WTC11 (cell line): ENCODE results near the gene GABRR3. TPM values are rescaled to one million over a fixed set of nuclear protein-coding genes. Genes with fewer than 3 reads are reported as not detected.

Experiments used
- ATAC-seq: fragments of 200-7000 bp; cut with Tn5 transposase; 2 replicates; pipeline ENCODE4 v1.10.0; 2021; ENCODE audit warnings: mild to moderate bottlenecking, moderate library complexity
- CTCF ChIA-PET: fragments of 300-600 bp; sonication (Branson Sonifier 250); formaldehyde crosslinking; loops from one replicate; lab custom pipeline; 2021; ENCODE audit warnings: antibody characterized with exemption; lab: Charles Lee
- POLR2A ChIA-PET: fragments of 350-600 bp; sonication (Branson Sonifier 250); formaldehyde crosslinking; loops from one replicate; lab custom pipeline; 2021; ENCODE audit warnings: antibody characterized with exemption; lab: Charles Lee
- DNase-seq: peaks from one replicate; pipeline ENCODE4 v3.0.0; 2021; ENCODE audit warnings: low spot score
- H3K27ac Mint-ChIP-seq: 2 replicates; pipeline ENCODE4 v1.8.0; 2021; ENCODE audit warnings: mixed read lengths
- H3K27me3 Mint-ChIP-seq: 2 replicates; pipeline ENCODE4 v1.8.0; 2021; ENCODE audit warnings: low read depth, mild to moderate bottlenecking, moderate library complexity, mixed read lengths
- H3K36me3 Mint-ChIP-seq: 2 replicates; pipeline ENCODE4 v1.8.0; 2021; ENCODE audit warnings: mixed read lengths
- H3K4me1 Mint-ChIP-seq: 2 replicates; pipeline ENCODE4 v1.8.0; 2022; ENCODE audit warnings: mixed read lengths
- H3K4me3 Mint-ChIP-seq: 2 replicates; pipeline ENCODE4 v1.8.0; 2021; ENCODE audit warnings: mild to moderate bottlenecking, moderate library complexity, mixed read lengths
- H3K9me3 Mint-ChIP-seq: 2 replicates; pipeline ENCODE4 v1.8.0; 2021; ENCODE audit warnings: mixed read lengths
- EMX1 ChIP-seq: fragments of 250-450 bp; sonication (Bioruptor Pico); IDR thresholded peaks from 2 replicates; pipeline ENCODE4 v1.8.0; 2021; ENCODE audit warnings: mild to moderate bottlenecking
- FOXP1 ChIP-seq: sonication (generic); formaldehyde crosslinking; IDR thresholded peaks from 2 replicates; pipeline ENCODE4 v1.8.0; 2022; ENCODE audit warnings: missing genetic modification reagents, mild to moderate bottlenecking, moderate library complexity, borderline replicate concordance
- JAZF1 ChIP-seq: fragments of 250-450 bp; sonication (Bioruptor Pico); IDR thresholded peaks from 2 replicates; pipeline ENCODE4 v1.9.0; 2021; ENCODE audit warnings: moderate library complexity, mild to moderate bottlenecking, inconsistent platforms
- MXD4 ChIP-seq: fragments of 250-450 bp; sonication (Bioruptor Pico); IDR thresholded peaks from 2 replicates; pipeline ENCODE4 v1.8.0; 2021; ENCODE audit warnings: mild to moderate bottlenecking, moderate library complexity, borderline replicate concordance
- NFATC4 ChIP-seq: fragments of 250-450 bp; sonication (Bioruptor Pico); IDR thresholded peaks from 2 replicates; pipeline ENCODE4 v1.9.0; 2021; ENCODE audit warnings: mild to moderate bottlenecking
- NFYB ChIP-seq: sonication (generic); formaldehyde crosslinking; conservative IDR thresholded peaks from 2 replicates; pipeline ENCODE4 v1.8.0; 2022; ENCODE audit warnings: low read depth, missing genetic modification reagents
- NR2C2 ChIP-seq: sonication (generic); formaldehyde crosslinking; IDR thresholded peaks from 2 replicates; pipeline ENCODE4 v1.8.0; 2022; ENCODE audit warnings: mild to moderate bottlenecking, missing genetic modification reagents
- SOX15 ChIP-seq: fragments of 250-450 bp; sonication (Bioruptor Pico); IDR thresholded peaks from 2 replicates; pipeline ENCODE4 v1.9.0; 2021; ENCODE audit warnings: mild to moderate bottlenecking
- ZNF232 ChIP-seq: sonication (generic); formaldehyde crosslinking; IDR thresholded peaks from 2 replicates; pipeline ENCODE4 v1.8.0; 2022; ENCODE audit warnings: mild to moderate bottlenecking, missing genetic modification reagents
- ZNF263 ChIP-seq: sonication (generic); formaldehyde crosslinking; IDR thresholded peaks from 2 replicates; pipeline ENCODE4 v1.8.1; 2022; ENCODE audit warnings: low read depth, mild to moderate bottlenecking, moderate library complexity, missing genetic modification reagents
- ZNF317 ChIP-seq: sonication (generic); formaldehyde crosslinking; IDR thresholded peaks from 2 replicates; pipeline ENCODE4 v1.8.1; 2023; ENCODE audit warnings: low read depth, mild to moderate bottlenecking, moderate library complexity, missing genetic modification reagents, borderline replicate concordance
- ZNF423 ChIP-seq: fragments of 250-450 bp; sonication (Bioruptor Pico); IDR thresholded peaks from 2 replicates; pipeline ENCODE4 v2.1.2; 2022; ENCODE audit warnings: mild to moderate bottlenecking, moderate library complexity
- ZNF671 ChIP-seq: fragments of 250-450 bp; sonication (Bioruptor Pico); IDR thresholded peaks from 2 replicates; pipeline ENCODE4 v1.8.0; 2021; ENCODE audit warnings: mild to moderate bottlenecking
- total RNA-seq: library from RNA; stranded (reverse); gene quantifications from 3 replicates; pipeline ENCODE4 v1.2.3, GENCODE V29; 2021
- TF ChIP-seq, protein P1 (sequence below): sonication (generic); formaldehyde crosslinking; IDR thresholded peaks from 2 replicates; pipeline ENCODE4 v1.8.1; 2023; ENCODE audit warnings: mild to moderate bottlenecking, missing genetic modification reagents, borderline replicate concordance
- TF ChIP-seq, protein P2 (sequence below): fragments of 250-450 bp; sonication (Bioruptor Pico); IDR thresholded peaks from 2 replicates; pipeline ENCODE4 v1.8.0; 2021; ENCODE audit warnings: mild to moderate bottlenecking
- TF ChIP-seq, protein P3 (sequence below): fragments of 250-450 bp; sonication (Bioruptor Pico); IDR thresholded peaks from 2 replicates; pipeline ENCODE4 v2.1.2; 2022; ENCODE audit warnings: mild to moderate bottlenecking, moderate library complexity
- TF ChIP-seq, protein P4 (sequence below): sonication (generic); formaldehyde crosslinking; IDR thresholded peaks from 2 replicates; pipeline ENCODE4 v1.8.0; 2023; ENCODE audit warnings: mild to moderate bottlenecking, missing genetic modification reagents
- TF ChIP-seq, protein P5 (sequence below): sonication (generic); formaldehyde crosslinking; IDR thresholded peaks from 2 replicates; pipeline ENCODE4 v1.8.0; 2022; ENCODE audit warnings: mild to moderate bottlenecking, missing genetic modification reagents

Gene GABRR3
- total RNA-seq, 1 experiment from 2014 or later: not detected

DNA sequence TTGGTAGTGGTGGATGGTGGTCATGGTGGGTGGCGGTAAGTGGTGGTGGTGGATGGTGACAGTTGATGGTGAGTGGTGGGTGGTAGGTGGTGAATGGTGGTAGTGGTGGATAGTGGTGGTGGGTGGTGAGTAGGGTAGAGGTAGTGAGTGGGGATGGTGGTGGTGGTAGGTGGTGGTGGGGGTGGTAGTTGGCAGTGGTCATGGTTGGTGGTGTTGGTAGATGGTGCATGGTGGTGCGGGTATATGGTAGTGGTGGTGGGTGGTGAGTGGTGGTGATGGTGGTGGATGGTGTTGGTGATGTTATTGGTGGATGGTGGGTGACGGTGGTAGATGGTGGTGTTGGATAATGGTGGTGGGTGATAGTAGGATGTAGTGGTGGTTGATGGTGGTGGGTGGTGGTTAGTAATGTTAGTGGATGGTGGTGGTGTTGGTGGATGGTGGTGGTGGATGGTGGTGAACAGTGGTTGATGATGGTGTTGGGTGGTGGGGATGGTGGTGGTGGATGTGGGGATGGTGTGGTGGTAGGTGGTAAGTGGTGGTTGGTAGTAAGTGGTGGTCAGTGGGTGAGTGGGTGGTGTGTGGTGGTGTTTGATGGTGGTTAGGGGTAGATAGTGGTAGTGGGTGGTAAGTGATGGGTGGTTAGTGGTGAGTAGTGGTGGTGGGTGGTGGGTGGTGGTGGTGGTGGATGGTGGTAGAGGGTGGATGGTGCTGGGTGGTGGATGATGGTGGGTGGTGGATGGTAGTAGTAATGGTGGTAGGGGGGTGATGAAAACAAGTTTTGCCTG is 46.1 kb downstream of the GABRR3 start:
- peaks cover 24% of the 10 kb centered on the region for H3K4me1 Mint-ChIP-seq
- no peak for TF ChIP-seq SOX15
- TF ChIP-seq, protein P1, sequence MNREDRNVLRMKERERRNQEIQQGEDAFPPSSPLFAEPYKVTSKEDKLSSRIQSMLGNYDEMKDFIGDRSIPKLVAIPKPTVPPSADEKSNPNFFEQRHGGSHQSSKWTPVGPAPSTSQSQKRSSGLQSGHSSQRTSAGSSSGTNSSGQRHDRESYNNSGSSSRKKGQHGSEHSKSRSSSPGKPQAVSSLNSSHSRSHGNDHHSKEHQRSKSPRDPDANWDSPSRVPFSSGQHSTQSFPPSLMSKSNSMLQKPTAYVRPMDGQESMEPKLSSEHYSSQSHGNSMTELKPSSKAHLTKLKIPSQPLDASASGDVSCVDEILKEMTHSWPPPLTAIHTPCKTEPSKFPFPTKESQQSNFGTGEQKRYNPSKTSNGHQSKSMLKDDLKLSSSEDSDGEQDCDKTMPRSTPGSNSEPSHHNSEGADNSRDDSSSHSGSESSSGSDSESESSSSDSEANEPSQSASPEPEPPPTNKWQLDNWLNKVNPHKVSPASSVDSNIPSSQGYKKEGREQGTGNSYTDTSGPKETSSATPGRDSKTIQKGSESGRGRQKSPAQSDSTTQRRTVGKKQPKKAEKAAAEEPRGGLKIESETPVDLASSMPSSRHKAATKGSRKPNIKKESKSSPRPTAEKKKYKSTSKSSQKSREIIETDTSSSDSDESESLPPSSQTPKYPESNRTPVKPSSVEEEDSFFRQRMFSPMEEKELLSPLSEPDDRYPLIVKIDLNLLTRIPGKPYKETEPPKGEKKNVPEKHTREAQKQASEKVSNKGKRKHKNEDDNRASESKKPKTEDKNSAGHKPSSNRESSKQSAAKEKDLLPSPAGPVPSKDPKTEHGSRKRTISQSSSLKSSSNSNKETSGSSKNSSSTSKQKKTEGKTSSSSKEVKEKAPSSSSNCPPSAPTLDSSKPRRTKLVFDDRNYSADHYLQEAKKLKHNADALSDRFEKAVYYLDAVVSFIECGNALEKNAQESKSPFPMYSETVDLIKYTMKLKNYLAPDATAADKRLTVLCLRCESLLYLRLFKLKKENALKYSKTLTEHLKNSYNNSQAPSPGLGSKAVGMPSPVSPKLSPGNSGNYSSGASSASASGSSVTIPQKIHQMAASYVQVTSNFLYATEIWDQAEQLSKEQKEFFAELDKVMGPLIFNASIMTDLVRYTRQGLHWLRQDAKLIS (CRISPR knock-in tag): no peak
- no peak for TF ChIP-seq MXD4 (CRISPR knock-in tag)
- TF ChIP-seq, protein P2, sequence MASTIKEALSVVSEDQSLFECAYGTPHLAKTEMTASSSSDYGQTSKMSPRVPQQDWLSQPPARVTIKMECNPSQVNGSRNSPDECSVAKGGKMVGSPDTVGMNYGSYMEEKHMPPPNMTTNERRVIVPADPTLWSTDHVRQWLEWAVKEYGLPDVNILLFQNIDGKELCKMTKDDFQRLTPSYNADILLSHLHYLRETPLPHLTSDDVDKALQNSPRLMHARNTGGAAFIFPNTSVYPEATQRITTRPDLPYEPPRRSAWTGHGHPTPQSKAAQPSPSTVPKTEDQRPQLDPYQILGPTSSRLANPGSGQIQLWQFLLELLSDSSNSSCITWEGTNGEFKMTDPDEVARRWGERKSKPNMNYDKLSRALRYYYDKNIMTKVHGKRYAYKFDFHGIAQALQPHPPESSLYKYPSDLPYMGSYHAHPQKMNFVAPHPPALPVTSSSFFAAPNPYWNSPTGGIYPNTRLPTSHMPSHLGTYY (CRISPR knock-in tag): no peak
- TF ChIP-seq, all 79 proteins: peak for 0
- DNase-seq: no peak
- Mint-ChIP-seq H3K27ac (no peak overlapping the region), H3K27me3 (no peaks in the 10 kb centered on the region), H3K36me3 (no peaks in the 10 kb centered on the region), H3K9me3 (peaks cover 10% of the 10 kb centered on the region), H3K4me3 (no peak overlapping the region)
- POLR2A ChIA-PET: no interaction called here
- no peak for ATAC-seq
- CTCF ChIA-PET: no interaction called here

DNA sequence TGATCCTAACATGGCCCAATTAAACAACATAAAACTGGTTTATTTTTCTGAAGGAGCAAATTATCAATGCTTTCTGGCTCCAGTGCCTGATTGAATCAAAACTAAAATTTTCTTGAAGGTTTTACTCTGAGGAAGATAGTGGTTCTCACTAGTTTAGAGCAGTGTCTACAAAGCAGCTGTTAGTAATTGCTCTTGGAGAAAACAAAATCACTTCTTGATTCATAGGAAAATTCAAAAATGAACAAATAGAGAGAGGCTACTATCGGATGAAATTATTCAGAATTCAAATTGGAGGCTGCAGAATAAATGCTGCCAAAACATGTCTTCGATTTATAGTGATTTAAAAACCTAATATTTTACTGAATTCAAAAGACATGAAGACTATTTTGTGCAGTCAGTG is 47.8 kb downstream of the GABRR3 start:
- Mint-ChIP-seq H3K4me1 (peaks cover 7% of the 10 kb centered on the region), H3K27me3 (no peaks in the 10 kb centered on the region), H3K27ac (no peak overlapping the region), H3K4me3 (no peak overlapping the region), H3K36me3 (no peaks in the 10 kb centered on the region), H3K9me3 (peaks cover 10% of the 10 kb centered on the region)
- POLR2A ChIA-PET: no interaction called here
- ATAC-seq (no peak), DNase-seq (no peak)
- CTCF ChIA-PET: interaction anchor here (0.8 kb wide), 1 partner anchor 36 kb away, joined by 3 read pairs; no protein-coding TSS in a partner anchor
- TF ChIP-seq, protein P3, sequence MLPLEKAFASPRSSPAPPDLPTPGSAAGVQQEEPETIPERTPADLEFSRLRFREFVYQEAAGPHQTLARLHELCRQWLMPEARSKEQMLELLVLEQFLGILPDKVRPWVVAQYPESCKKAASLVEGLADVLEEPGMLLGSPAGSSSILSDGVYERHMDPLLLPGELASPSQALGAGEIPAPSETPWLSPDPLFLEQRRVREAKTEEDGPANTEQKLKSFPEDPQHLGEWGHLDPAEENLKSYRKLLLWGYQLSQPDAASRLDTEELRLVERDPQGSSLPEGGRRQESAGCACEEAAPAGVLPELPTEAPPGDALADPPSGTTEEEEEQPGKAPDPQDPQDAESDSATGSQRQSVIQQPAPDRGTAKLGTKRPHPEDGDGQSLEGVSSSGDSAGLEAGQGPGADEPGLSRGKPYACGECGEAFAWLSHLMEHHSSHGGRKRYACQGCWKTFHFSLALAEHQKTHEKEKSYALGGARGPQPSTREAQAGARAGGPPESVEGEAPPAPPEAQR (CRISPR knock-in tag): no peak
- TF ChIP-seq NFYB (CRISPR knock-in tag) (no peak), JAZF1 (no peak), ZNF263 (no peak), ZNF671 (CRISPR knock-in tag) (no peak), EMX1 (CRISPR knock-in tag) (no peak), ZNF317 (CRISPR knock-in tag) (no peak), NFATC4 (CRISPR knock-in tag) (no peak), ZNF423 (CRISPR knock-in tag) (no peak), NR2C2 (CRISPR knock-in tag) (no peak), ZNF232 (no peak), FOXP1 (CRISPR knock-in tag) (no peak)
- TF ChIP-seq, protein P4, sequence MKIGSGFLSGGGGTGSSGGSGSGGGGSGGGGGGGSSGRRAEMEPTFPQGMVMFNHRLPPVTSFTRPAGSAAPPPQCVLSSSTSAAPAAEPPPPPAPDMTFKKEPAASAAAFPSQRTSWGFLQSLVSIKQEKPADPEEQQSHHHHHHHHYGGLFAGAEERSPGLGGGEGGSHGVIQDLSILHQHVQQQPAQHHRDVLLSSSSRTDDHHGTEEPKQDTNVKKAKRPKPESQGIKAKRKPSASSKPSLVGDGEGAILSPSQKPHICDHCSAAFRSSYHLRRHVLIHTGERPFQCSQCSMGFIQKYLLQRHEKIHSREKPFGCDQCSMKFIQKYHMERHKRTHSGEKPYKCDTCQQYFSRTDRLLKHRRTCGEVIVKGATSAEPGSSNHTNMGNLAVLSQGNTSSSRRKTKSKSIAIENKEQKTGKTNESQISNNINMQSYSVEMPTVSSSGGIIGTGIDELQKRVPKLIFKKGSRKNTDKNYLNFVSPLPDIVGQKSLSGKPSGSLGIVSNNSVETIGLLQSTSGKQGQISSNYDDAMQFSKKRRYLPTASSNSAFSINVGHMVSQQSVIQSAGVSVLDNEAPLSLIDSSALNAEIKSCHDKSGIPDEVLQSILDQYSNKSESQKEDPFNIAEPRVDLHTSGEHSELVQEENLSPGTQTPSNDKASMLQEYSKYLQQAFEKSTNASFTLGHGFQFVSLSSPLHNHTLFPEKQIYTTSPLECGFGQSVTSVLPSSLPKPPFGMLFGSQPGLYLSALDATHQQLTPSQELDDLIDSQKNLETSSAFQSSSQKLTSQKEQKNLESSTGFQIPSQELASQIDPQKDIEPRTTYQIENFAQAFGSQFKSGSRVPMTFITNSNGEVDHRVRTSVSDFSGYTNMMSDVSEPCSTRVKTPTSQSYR: no peak
- TF ChIP-seq, protein P5, sequence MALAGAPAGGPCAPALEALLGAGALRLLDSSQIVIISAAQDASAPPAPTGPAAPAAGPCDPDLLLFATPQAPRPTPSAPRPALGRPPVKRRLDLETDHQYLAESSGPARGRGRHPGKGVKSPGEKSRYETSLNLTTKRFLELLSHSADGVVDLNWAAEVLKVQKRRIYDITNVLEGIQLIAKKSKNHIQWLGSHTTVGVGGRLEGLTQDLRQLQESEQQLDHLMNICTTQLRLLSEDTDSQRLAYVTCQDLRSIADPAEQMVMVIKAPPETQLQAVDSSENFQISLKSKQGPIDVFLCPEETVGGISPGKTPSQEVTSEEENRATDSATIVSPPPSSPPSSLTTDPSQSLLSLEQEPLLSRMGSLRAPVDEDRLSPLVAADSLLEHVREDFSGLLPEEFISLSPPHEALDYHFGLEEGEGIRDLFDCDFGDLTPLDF (CRISPR knock-in tag): no peak
